ENCODE results near the gene ADSL.

Gene ADSL

GRCh38 chr22:40391417-40391816 is 45.1 kb downstream of the ADSL start:
- Histone ChIP-seq H3K27ac (no peak overlapping the region), H3K4me3 (no peak overlapping the region)
- TF ChIP-seq, protein P1, sequence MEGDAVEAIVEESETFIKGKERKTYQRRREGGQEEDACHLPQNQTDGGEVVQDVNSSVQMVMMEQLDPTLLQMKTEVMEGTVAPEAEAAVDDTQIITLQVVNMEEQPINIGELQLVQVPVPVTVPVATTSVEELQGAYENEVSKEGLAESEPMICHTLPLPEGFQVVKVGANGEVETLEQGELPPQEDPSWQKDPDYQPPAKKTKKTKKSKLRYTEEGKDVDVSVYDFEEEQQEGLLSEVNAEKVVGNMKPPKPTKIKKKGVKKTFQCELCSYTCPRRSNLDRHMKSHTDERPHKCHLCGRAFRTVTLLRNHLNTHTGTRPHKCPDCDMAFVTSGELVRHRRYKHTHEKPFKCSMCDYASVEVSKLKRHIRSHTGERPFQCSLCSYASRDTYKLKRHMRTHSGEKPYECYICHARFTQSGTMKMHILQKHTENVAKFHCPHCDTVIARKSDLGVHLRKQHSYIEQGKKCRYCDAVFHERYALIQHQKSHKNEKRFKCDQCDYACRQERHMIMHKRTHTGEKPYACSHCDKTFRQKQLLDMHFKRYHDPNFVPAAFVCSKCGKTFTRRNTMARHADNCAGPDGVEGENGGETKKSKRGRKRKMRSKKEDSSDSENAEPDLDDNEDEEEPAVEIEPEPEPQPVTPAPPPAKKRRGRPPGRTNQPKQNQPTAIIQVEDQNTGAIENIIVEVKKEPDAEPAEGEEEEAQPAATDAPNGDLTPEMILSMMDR (IDR thresholded peaks at IDR 0.05): no peak
- no peak for DNase-seq (ENCODE audit: low spot score)

DNA sequence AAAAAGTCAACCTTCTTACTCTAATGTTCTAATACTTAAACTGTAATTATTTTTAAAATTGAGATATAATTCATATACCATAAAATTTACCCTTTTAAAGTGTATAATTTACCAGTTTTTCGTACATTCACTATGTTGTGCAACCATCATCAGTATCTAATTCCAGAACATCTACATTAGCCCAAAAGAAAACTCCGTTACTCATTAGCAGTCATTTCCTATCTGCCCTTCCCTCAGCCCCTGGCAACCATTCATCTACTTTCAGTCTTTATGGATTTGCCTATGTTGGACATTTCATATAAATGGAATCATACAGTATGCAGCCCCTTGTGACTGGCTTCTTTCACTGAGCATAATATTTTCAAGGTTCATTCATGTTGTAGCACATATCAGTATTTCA is 46.3 kb downstream of the ADSL start:
- TF ChIP-seq, protein P1 (IDR thresholded peaks at IDR 0.05): no peak
- DNase-seq (ENCODE audit: low spot score): no peak
- H3K4me3 ChIP-seq: no peak overlapping the region
- H3K27ac ChIP-seq: no peak overlapping the region

DNA sequence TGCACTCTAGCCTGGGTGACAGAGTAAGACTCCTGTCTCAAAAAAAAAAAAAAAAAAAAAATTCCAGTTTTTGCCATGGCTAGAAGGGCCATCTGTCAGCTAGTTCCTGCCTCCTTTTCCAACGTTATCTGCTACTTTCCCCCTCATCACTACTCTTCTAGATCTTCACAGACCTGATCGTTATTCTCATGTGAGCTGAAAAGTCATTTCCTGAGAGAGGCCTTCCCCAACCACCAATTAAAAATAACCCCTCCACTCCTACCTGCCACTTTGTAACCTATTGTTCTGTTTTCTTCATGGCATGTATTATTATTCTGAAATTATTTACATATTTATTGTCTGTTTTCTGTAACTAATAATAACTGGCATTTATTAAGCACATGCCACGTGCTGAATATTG is 48.3 kb downstream of the ADSL start:
- DNase-seq (ENCODE audit: low spot score): no peak
- Histone ChIP-seq H3K4me3 (no peak overlapping the region), H3K27ac (no peak overlapping the region)
- TF ChIP-seq, protein P1 (IDR thresholded peaks at IDR 0.05): no peak

DNA sequence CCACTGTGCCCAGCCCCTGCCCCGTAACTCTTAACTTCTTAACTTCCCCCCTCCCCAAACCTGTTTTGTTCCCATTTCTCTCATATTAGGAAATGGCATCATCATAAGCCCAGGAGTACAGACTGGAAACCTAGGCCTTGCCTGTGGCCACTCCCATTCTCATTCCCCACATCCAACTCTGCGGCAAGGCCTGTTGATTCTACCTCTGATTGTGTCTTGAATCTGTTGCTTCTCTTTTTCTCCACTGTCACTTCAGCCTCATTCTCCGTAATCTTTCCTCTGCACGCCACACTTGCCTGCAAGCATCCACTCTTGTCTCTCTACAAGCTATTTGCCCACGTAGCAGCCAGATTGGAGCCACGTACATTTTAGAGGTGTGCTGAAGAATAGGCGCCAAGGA is 49.3 kb downstream of the ADSL start:
- DNase-seq (ENCODE audit: low spot score): no peak
- Histone ChIP-seq H3K4me3 (no peak overlapping the region), H3K27ac (no peak overlapping the region)
- TF ChIP-seq, protein P1 (IDR thresholded peaks at IDR 0.05): no peak

DNA sequence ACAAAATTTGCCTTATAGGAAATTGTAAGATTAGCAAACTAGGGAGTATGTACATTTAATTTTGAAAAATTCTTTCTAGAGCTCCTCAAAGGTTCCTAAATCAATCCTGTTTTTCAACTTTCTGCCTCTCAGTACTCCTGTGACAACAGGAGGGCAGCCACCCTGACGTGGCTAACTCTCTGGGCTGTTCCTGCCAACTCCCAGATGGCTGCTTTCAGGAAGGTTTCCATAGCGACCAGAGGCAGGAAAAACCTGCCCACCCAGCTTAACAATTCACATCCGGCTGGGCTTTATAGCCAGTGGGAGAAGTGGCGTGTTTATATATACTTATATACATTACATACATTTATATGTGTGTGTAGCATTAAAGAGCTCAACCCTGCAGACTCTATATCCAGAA is 50.6 kb downstream of the ADSL start:
- Histone ChIP-seq H3K27ac (no peak overlapping the region), H3K4me3 (no peak overlapping the region)
- no peak for DNase-seq (ENCODE audit: low spot score)
- TF ChIP-seq, protein P1 (IDR thresholded peaks at IDR 0.05): no peak

DNA sequence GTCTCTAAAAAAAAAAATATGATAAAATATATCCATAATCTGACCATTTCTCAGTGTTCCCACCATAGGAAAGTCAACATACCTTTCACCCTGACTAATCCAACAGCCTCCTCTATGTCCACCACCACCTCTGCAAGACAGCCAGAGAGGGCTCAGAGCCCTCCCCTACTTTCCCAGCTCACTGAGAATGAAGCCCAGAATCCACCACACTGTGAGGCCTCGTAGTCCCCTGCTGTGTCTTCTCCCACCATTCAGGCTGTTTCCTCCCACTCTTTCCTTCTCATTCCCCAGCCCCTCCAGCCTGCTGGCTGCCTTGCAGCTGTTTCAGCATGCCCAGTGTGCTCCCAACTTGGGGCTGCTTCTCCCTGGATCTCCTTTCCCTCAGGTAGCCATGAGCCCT is 51.1 kb downstream of the ADSL start:
- H3K27ac ChIP-seq: no peak overlapping the region
- DNase-seq (ENCODE audit: low spot score): no peak
- TF ChIP-seq, protein P1 (IDR thresholded peaks at IDR 0.05): no peak
- H3K4me3 ChIP-seq: no peak overlapping the region

DNA sequence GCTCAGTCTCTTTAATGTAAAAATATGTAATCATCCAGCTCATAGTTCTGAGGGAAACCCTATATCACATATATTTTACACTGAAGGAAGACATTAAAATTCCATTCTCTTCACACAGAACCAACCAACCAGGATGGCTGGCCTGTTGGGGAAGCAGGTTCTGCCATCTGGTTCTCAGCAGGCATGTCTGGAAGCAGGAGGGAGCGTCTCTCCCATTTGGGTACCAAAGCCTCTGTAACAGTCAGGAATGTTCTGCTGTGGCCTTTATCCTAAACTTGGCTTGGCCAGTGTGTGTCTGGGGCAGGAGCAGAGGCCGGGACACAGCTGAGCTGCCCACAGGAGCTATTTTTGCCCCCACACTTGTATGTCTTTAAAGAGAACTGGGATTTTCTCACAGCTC is 53.3 kb downstream of the ADSL start:
- TF ChIP-seq, protein P1 (IDR thresholded peaks at IDR 0.05): no peak
- Histone ChIP-seq H3K27ac (no peak overlapping the region), H3K4me3 (no peak overlapping the region)
- no peak for DNase-seq (ENCODE audit: low spot score)

All from coronary artery (tissue), 2 donors.